ENCODE results near the gene GSTA3. TPM values are rescaled to one million over a fixed set of nuclear protein-coding genes. Genes with fewer than 3 reads are reported as not detected.

The GSTA3 gene
- total and polyA plus RNA-seq, 2 experiments from 2014 or later = not detected

GRCh38 chr6:52893221-52893620, 16.3 kb downstream of the GSTA3 start:
- DNase-seq = no peak
- no peaks in the 10 kb centered on the region for H3K4me1 ChIP-seq (ENCODE audit: insufficient read depth)
- WGBS, 2 experiments (ENCODE audit: low coverage in 1 of 2, low lambda C conversion rate in 2 of 2, missing lambda C conversion rate in 2 of 2) = 61 to 66% methylated on average over 4 of the region's 4 CpGs
- H3K9me3 ChIP-seq (ENCODE audit: low read depth) = no peaks in the 10 kb centered on the region
- no peaks in the 10 kb centered on the region for H4K20me1 ChIP-seq (ENCODE audit: insufficient read depth)
- no peaks in the 10 kb centered on the region for H3K9me2 ChIP-seq (ENCODE audit: insufficient read depth)
- no peaks in the 10 kb centered on the region for H3K36me3 ChIP-seq (ENCODE audit: low read depth)
- no peaks in the 10 kb centered on the region for H3K79me2 ChIP-seq (ENCODE audit: insufficient read depth)
- H3K27me3 ChIP-seq (replicated peaks; ENCODE audit: insufficient read depth) = no peaks in the 10 kb centered on the region
- H3F3A ChIP-seq (ENCODE audit: insufficient read depth) = no peaks in the 10 kb centered on the region
- H2AFZ ChIP-seq = no peak overlapping the region
- H3K27ac ChIP-seq = no peak overlapping the region
- TF ChIP-seq EZH2 (IDR thresholded peaks at IDR 0.05; ENCODE audit: insufficient read depth, poor library complexity, severe bottlenecking) = no peak
- H3K4me3 ChIP-seq = no peak overlapping the region
- in situ Hi-C loops (cut with MboI) = no loop called here
- H3K4me2 ChIP-seq (ENCODE audit: unreplicated experiment) = no peak overlapping the region
- H3K9ac ChIP-seq = no peak overlapping the region

- WGBS, 2 experiments (ENCODE audit: low coverage in 1 of 2, low lambda C conversion rate in 2 of 2, missing lambda C conversion rate in 2 of 2) = 56 to 57% methylated on average over 3 of the region's 3 CpGs
- Histone ChIP-seq H3K9ac (no peak overlapping the region), H3K4me3 (no peak overlapping the region), H3K4me1 (ENCODE audit: insufficient read depth) (no peaks in the 10 kb centered on the region), H3K27me3 (replicated peaks; ENCODE audit: insufficient read depth) (no peaks in the 10 kb centered on the region), H3K9me3 (ENCODE audit: low read depth) (no peaks in the 10 kb centered on the region), H3K79me2 (ENCODE audit: insufficient read depth) (no peaks in the 10 kb centered on the region), H4K20me1 (ENCODE audit: insufficient read depth) (no peaks in the 10 kb centered on the region), H3K9me2 (ENCODE audit: insufficient read depth) (no peaks in the 10 kb centered on the region), H2AFZ (no peak overlapping the region), H3K4me2 (ENCODE audit: unreplicated experiment) (no peak overlapping the region), H3K36me3 (ENCODE audit: low read depth) (no peaks in the 10 kb centered on the region), H3F3A (ENCODE audit: insufficient read depth) (peaks cover 5% of the 10 kb centered on the region; the same call in 1 of the 2 replicates), H3K27ac (no peak overlapping the region)
- DNase-seq = no peak
- TF ChIP-seq EZH2 (IDR thresholded peaks at IDR 0.05; ENCODE audit: insufficient read depth, poor library complexity, severe bottlenecking) = no peak
- no peak for TF ChIP-seq EZH2phosphoT487 (IDR thresholded peaks at IDR 0.05; ENCODE audit: insufficient read depth, low read depth)
- in situ Hi-C loops (cut with MboI) = no loop called here
Observed at GRCh38 chr6:52890018-52890417, 19.5 kb downstream of the GSTA3 start.

GRCh38 chr6:52887910-52888524, 21.5 kb downstream of the GSTA3 start:
- H3K9me3 ChIP-seq (ENCODE audit: low read depth) = no peaks in the 10 kb centered on the region
- no peak overlapping the region for H3K9ac ChIP-seq
- 62 to 65% methylated on average over 3 of the region's 3 CpGs for WGBS, 2 experiments (ENCODE audit: low coverage in 1 of 2, low lambda C conversion rate in 2 of 2, missing lambda C conversion rate in 2 of 2)
- H4K20me1 ChIP-seq (ENCODE audit: insufficient read depth) = no peaks in the 10 kb centered on the region
- no peaks in the 10 kb centered on the region for H3K27me3 ChIP-seq (replicated peaks; ENCODE audit: insufficient read depth)
- no peaks in the 10 kb centered on the region for H3K36me3 ChIP-seq (ENCODE audit: low read depth)
- H3K79me2 ChIP-seq (ENCODE audit: insufficient read depth) = no peaks in the 10 kb centered on the region
- peak; percentile 32 for DNase-seq
- H3K9me2 ChIP-seq (ENCODE audit: insufficient read depth) = no peaks in the 10 kb centered on the region
- H3K4me3 ChIP-seq = no peak overlapping the region
- TF ChIP-seq EZH2 (IDR thresholded peaks at IDR 0.05; ENCODE audit: insufficient read depth, poor library complexity, severe bottlenecking) = no peak
- TF ChIP-seq EZH2phosphoT487 (IDR thresholded peaks at IDR 0.05; ENCODE audit: insufficient read depth, low read depth) = no peak
- H3K4me2 ChIP-seq (ENCODE audit: unreplicated experiment) = no peak overlapping the region
- in situ Hi-C loops (cut with MboI) = no loop called here
- H3F3A ChIP-seq (ENCODE audit: insufficient read depth) = peaks cover 5% of the 10 kb centered on the region; the same call in 1 of the 2 replicates
- no peak overlapping the region for H2AFZ ChIP-seq
- no peak overlapping the region for H3K27ac ChIP-seq
- H3K4me1 ChIP-seq (ENCODE audit: insufficient read depth) = no peaks in the 10 kb centered on the region

- in situ Hi-C loops (cut with MboI) = no loop called here
- H3K4me1 ChIP-seq (ENCODE audit: insufficient read depth) = peaks cover 15% of the 10 kb centered on the region
- no peaks in the 10 kb centered on the region for H3K9me2 ChIP-seq (ENCODE audit: insufficient read depth)
- 11 to 13% methylated on average over 17 to 18 of the region's 18 CpGs for WGBS, 2 experiments (ENCODE audit: low coverage in 1 of 2, low lambda C conversion rate in 2 of 2, missing lambda C conversion rate in 2 of 2)
- no peaks in the 10 kb centered on the region for H3K9me3 ChIP-seq (ENCODE audit: low read depth)
- no peaks in the 10 kb centered on the region for H3K36me3 ChIP-seq (ENCODE audit: low read depth)
- no peaks in the 10 kb centered on the region for H4K20me1 ChIP-seq (ENCODE audit: insufficient read depth)
- H3K79me2 ChIP-seq (ENCODE audit: insufficient read depth) = no peaks in the 10 kb centered on the region
- H2AFZ ChIP-seq = peak overlapping the region; percentile 98
- no peak overlapping the region for H3K27ac ChIP-seq
- H3F3A ChIP-seq (ENCODE audit: insufficient read depth) = peaks cover 4% of the 10 kb centered on the region; the same call in 1 of the 2 replicates
- DNase-seq = peak; percentile 81
- H3K27me3 ChIP-seq (replicated peaks; ENCODE audit: insufficient read depth) = no peaks in the 10 kb centered on the region
- H3K4me3 ChIP-seq = peak overlapping the region; percentile 74
- TF ChIP-seq EZH2 (IDR thresholded peaks at IDR 0.05; ENCODE audit: insufficient read depth, poor library complexity, severe bottlenecking) = no peak
- TF ChIP-seq EZH2phosphoT487 (IDR thresholded peaks at IDR 0.05; ENCODE audit: insufficient read depth, low read depth) = no peak
- peak overlapping the region; percentile 92 for H3K4me2 ChIP-seq (ENCODE audit: unreplicated experiment)
- peak overlapping the region; percentile 68 for H3K9ac ChIP-seq
Observed at GRCh38 chr6:52881996-52882841, 27.3 kb downstream of the GSTA3 start.
